ENCODE measurements around the gene NCAN.
"Not testable (repeated sequence)": the region's sequence is repeated elsewhere in the genome, so short reads cannot be mapped to it uniquely, and the experiment has no call there.

The NCAN gene

DNA sequence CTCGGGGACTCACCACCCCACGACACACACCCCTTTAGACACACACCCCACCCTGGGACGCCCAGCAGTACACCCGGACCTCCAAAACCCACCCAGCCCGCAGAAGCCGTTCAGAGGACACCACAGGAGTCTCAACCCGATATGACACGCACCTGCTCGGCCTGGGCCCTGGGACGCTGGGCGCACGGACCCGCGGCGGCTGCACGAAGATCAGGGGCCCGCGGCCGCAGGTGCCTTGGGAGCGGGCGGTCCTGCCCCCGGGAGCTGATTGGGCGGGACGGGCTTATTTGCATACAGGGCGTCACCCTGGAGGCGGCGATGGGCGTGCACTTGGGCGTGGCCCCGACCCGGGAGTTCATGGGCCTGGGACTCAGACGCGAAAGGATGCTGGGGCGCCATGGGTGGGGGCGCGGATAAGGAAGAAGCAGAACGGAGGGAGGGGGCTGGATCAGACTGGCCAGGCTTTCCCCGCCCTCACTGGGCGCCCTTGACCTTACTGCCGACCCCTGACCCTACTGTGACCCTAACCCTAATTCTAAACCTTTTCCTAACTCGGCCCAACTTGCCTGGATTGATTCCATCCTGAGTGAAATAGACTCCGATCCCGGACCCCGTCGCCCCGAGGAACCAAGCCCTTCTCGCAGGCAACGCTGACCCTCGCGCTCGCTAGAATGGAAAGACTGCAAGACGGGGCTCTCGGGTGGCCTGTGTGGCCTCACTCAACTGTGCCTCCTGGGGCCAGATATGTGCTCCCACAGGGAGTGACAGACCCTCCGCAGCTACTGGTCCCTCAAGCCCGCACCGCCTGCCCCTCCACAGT, 41.5 kb upstream of the NCAN start, which contains the start of gene MEF2B:
MEF2B (minus strand) TSS at position 211 of the 820 bp plus-strand sequence. CDS start 19,528 bp downstream, outside the sequence.
- TF ChIP-seq CTCF (IDR thresholded peaks at IDR 0.05; ENCODE audit: low read depth, low read length): no peak
- in situ Hi-C loops (cut with HindIII; ENCODE audit: low sequenced_read_pairs): no loop called here

GRCh38 chr19:19170873-19171672, 40.7 kb upstream of the NCAN start:
- no peak for TF ChIP-seq CTCF (IDR thresholded peaks at IDR 0.05; ENCODE audit: low read depth, low read length)
- in situ Hi-C loops (cut with HindIII; ENCODE audit: low sequenced_read_pairs): no loop called here
- H3K4me3 ChIP-seq (ENCODE audit: low read depth, low read length): no peak overlapping the region
- DNase-seq (ENCODE audit: low read depth, low spot score): no peak

More for the DNA sequence above, 41.5 kb upstream of the NCAN start, which contains the start of gene MEF2B:
- H3K4me3 ChIP-seq (ENCODE audit: low read depth, low read length): no peak within 1 kb of the TSS
- DNase-seq (ENCODE audit: low read depth, low spot score): peak; percentile 55

DNA sequence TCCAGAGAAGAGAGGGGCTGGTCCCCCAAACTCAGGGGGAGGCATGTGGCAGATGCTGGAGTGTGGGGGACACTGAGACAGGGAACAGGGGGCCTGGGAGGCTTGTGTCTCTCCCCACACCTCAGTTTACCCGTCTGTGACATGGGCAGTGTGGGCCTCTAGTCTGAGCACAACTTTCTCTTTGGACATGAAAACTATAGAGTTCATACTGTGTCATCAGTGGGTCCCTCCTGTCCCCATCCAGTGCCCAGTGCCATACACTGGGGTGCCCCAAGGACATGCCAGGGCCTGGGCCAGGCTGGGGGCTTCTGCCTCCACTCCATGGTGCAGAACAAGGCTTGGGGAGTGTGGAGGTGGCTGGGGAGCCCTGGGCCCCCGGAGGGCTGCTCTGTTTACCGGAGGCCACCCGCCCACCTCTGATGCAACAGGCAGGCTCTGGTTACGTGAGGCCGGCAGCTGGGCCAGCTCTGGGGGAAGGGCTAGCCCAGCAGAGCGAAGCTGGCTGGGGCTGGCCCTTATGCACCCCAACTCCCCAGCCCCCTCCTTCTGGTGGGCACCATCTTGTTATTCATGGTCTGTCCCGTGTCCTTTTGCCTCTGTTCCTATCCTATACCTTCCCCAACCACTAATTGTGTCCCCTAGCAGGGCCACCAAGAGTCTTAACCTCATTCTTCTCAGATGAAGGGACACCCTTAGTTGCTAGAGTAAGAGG, 39.8 kb upstream of the NCAN start:
- in situ Hi-C loops (cut with HindIII; ENCODE audit: low sequenced_read_pairs): no loop called here
- DNase-seq (ENCODE audit: low read depth, low spot score): peak; percentile 26
- no peak for TF ChIP-seq CTCF (IDR thresholded peaks at IDR 0.05; ENCODE audit: low read depth, low read length)
- no peak overlapping the region for H3K4me3 ChIP-seq (ENCODE audit: low read depth, low read length)

DNA sequence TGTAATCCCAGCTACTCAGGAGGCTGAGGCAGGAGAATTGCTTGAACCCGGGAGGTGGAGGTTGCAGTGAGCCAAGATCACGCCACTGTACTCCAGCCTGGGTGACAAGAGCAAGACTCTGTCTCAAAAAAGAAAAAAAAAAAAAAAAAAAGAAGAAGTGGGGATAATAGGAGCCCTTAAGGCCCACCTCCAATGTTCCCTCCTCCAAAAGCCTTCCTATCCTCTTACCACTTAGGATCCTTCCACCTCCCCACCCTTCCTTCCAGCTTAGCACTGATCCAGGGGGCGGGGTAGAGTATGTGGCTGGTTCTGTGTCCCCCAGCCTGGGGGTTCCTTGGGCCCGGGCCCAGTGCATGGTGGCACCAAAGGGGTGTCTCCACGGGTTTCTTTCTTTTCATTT, 38.5 kb upstream of the NCAN start:
- DNase-seq (ENCODE audit: low read depth, low spot score); in situ Hi-C loops (cut with HindIII; ENCODE audit: low sequenced_read_pairs); H3K4me3 ChIP-seq (ENCODE audit: low read depth, low read length): not testable (repeated sequence)

DNA sequence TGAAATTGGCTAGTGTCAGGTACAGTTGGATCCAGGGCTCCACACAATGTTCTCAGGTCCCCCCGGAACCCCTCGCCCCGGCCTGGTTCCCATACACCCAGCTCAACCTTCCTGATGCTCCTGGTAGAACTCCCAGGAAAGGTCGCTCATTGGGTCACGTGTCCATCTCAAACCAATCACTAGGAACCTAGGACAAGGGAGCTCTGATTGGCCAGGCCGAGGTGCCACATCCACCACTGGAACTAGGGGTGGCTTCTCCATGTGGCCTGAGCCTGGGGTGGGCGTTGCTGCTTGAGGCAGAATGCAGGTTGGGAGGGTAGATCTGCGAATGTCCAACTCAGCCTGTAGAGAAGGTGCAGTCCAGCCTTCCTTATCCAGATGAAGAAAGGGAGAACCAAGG, 34.8 kb upstream of the NCAN start:
- DNase-seq (ENCODE audit: low read depth, low spot score): no peak
- H3K4me3 ChIP-seq (ENCODE audit: low read depth, low read length): no peak overlapping the region
- in situ Hi-C loops (cut with HindIII; ENCODE audit: low sequenced_read_pairs): no loop called here
- no peak for TF ChIP-seq CTCF (IDR thresholded peaks at IDR 0.05; ENCODE audit: low read depth, low read length)

DNA sequence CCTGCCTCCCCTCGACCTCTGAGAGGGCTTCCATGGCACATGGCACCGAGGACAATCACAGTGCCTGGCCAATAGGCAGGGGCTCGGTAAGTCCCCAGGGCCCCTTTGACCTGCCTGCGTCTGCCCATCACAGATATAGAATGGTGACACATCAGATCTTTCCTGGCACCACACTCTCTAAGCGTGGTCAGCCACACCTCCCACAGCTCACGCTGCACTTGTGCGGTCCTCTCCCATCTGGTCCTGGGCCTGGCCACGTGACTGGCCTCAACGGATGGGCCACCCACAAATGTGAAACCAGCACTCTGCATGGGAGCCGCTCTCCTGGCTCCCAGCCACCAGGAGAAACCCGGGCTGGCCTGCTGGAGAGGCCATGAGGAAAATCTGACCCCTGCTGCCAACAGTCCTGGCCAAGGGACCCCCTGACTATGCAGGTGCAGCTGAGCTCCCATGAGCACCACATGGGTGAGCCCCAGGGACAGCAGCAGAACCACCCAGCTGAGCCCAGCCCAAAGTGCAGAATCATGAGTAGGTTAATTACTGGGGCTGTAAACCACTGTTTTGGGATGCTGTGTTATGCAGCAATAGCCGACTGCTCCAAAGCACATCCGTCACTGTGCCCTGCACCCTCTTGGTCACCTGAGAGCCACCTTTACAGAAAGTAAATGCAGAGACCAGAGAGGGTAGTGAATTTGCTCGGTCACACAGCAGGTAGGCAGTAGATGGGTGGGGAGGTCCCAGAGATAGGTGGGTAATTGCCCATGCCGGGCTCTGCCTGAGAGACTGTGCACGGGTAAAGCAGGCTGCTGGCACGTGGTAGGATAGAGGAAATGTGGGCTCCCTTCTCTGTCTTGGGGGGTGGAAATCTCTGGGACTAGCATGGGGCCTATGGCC, 32.0 kb upstream of the NCAN start:
- in situ Hi-C loops (cut with HindIII; ENCODE audit: low sequenced_read_pairs): no loop called here
- no peak for DNase-seq (ENCODE audit: low read depth, low spot score)
- H3K4me3 ChIP-seq (ENCODE audit: low read depth, low read length): no peak overlapping the region
- TF ChIP-seq CTCF (IDR thresholded peaks at IDR 0.05; ENCODE audit: low read depth, low read length): no peak
